ENCODE results near the gene ALK. TPM values are rescaled to one million over a fixed set of nuclear protein-coding genes. Genes with fewer than 3 reads are reported as not detected.

The ALK gene
- total RNA-seq, 1 donor from 2014 or later, result 1.1 TPM

DNA sequence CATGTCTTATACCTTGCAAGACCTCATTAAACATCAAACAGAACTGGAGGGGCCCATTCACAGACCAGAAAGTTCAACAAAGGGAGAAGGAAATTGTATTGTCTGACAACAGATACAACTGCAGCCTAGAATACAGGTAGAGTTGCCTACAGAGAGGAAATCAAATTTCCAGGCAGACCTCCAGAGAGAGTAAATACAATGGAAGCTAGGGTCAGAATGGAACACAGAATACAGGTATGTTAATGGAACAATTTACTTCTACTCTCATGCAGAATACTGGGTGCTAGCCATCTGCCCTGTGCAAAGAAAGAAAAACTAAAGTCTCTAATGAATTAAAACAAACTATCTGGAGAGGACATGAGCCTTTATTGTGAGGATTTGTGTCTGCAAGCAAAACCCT is 31.6 kb upstream of the ALK start:
- H3K4me1 ChIP-seq, result no peaks in the 10 kb centered on the region
- no peaks in the 10 kb centered on the region for H3K36me3 ChIP-seq
- no peaks in the 10 kb centered on the region for H3K27me3 ChIP-seq (ENCODE audit: low read depth)
- H3K27ac ChIP-seq, result no peak overlapping the region
- intact Hi-C loops (cut with DNase I), result no loop called here
- TF ChIP-seq, protein P1, sequence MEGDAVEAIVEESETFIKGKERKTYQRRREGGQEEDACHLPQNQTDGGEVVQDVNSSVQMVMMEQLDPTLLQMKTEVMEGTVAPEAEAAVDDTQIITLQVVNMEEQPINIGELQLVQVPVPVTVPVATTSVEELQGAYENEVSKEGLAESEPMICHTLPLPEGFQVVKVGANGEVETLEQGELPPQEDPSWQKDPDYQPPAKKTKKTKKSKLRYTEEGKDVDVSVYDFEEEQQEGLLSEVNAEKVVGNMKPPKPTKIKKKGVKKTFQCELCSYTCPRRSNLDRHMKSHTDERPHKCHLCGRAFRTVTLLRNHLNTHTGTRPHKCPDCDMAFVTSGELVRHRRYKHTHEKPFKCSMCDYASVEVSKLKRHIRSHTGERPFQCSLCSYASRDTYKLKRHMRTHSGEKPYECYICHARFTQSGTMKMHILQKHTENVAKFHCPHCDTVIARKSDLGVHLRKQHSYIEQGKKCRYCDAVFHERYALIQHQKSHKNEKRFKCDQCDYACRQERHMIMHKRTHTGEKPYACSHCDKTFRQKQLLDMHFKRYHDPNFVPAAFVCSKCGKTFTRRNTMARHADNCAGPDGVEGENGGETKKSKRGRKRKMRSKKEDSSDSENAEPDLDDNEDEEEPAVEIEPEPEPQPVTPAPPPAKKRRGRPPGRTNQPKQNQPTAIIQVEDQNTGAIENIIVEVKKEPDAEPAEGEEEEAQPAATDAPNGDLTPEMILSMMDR (IDR thresholded peaks at IDR 0.05), result no peak
- DNase-seq, result no peak
- H3K9me3 ChIP-seq, result no peaks in the 10 kb centered on the region
- no peak overlapping the region for H3K4me3 ChIP-seq
- no peak for ATAC-seq

DNA sequence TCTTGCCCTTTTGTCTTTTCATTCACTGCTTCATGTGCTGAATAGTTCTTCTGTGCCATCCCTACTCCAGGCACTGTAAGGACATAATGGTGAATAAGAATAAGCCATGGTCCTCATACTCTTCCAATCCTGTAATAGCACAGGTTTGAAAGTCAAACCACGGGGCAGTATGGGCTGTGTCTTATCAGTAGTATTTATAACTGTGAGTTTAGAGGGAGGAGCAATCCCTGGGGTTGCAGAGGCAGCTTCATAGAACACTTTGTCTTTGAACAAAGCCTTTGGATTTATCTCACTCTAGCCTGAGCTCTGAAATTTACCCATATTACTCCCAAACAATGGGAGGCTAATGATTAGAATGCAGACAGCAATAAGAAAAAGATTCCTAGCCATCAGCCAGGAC is 30.2 kb upstream of the ALK start:
- Histone ChIP-seq H3K27ac (no peak overlapping the region), H3K27me3 (ENCODE audit: low read depth) (no peaks in the 10 kb centered on the region), H3K9me3 (no peaks in the 10 kb centered on the region), H3K36me3 (no peaks in the 10 kb centered on the region), H3K4me3 (no peak overlapping the region), H3K4me1 (no peaks in the 10 kb centered on the region)
- DNase-seq (no peak), ATAC-seq (no peak)
- intact Hi-C loops (cut with DNase I), result no loop called here
- TF ChIP-seq, protein P1 (IDR thresholded peaks at IDR 0.05), result no peak

GRCh38 chr2:29950481-29950880 is 29.1 kb upstream of the ALK start:
- Histone ChIP-seq H3K4me1 (no peaks in the 10 kb centered on the region), H3K9me3 (no peaks in the 10 kb centered on the region), H3K27me3 (ENCODE audit: low read depth) (no peaks in the 10 kb centered on the region), H3K27ac (no peak overlapping the region), H3K4me3 (no peak overlapping the region), H3K36me3 (no peaks in the 10 kb centered on the region)
- TF ChIP-seq, protein P1 (IDR thresholded peaks at IDR 0.05), result no peak
- intact Hi-C loops (cut with DNase I), result no loop called here
- no peak for DNase-seq
- no peak for ATAC-seq

GRCh38 chr2:29949042-29949441 is 27.7 kb upstream of the ALK start:
- no peaks in the 10 kb centered on the region for H3K9me3 ChIP-seq
- H3K4me1 ChIP-seq, result no peaks in the 10 kb centered on the region
- no peak overlapping the region for H3K27ac ChIP-seq
- ATAC-seq (no peak), DNase-seq (no peak)
- TF ChIP-seq, protein P1 (IDR thresholded peaks at IDR 0.05), result no peak
- no peaks in the 10 kb centered on the region for H3K27me3 ChIP-seq (ENCODE audit: low read depth)
- H3K4me3 ChIP-seq, result no peak overlapping the region
- H3K36me3 ChIP-seq, result no peaks in the 10 kb centered on the region
- intact Hi-C loops (cut with DNase I), result no loop called here

- TF ChIP-seq, protein P1 (IDR thresholded peaks at IDR 0.05), result no peak
- no peak for ATAC-seq
- H3K9me3 ChIP-seq, result no peaks in the 10 kb centered on the region
- H3K36me3 ChIP-seq, result no peaks in the 10 kb centered on the region
- DNase-seq, result no peak
- H3K27me3 ChIP-seq (ENCODE audit: low read depth), result no peaks in the 10 kb centered on the region
- H3K4me1 ChIP-seq, result no peaks in the 10 kb centered on the region
- no peak overlapping the region for H3K27ac ChIP-seq
- intact Hi-C loops (cut with DNase I), result no loop called here
- no peak overlapping the region for H3K4me3 ChIP-seq
Measured at GRCh38 chr2:29946505-29946904, 25.1 kb upstream of the ALK start.

DNA sequence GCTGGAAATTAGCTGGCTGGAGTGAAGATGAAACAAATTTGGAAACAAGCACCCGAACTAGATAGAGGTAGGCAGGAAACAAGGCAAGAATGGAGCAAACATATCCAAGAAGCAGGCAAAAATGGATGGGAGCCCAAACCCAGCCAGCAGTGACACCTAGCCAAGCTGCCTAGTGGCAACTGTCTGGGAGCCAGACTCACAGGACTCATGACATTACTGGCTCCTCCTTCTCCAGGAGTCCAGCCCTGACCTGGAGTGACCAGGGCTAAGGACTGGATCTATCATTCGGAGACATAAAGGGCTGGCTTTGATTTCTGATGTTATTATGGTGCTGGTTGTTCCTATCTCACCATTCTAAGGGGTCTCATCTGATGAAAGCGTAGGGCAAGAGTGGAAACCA is 21.3 kb upstream of the ALK start:
- Histone ChIP-seq H3K4me1 (no peaks in the 10 kb centered on the region), H3K36me3 (no peaks in the 10 kb centered on the region), H3K27ac (no peak overlapping the region), H3K9me3 (no peaks in the 10 kb centered on the region), H3K27me3 (ENCODE audit: low read depth) (no peaks in the 10 kb centered on the region), H3K4me3 (no peak overlapping the region)
- DNase-seq (no peak), ATAC-seq (no peak)
- TF ChIP-seq, protein P1 (IDR thresholded peaks at IDR 0.05), result no peak
- intact Hi-C loops (cut with DNase I), result no loop called here
